ENCODE data around the gene QTRT2. TPM values are rescaled to one million over a fixed set of nuclear protein-coding genes. Genes with fewer than 3 reads are reported as not detected.

Gene QTRT2
- total and polyA plus RNA-seq, 9 of the 15 experiments (the other 6 are each of a cell fraction or from before 2014, with no cell fraction given): 10.2 to 25.1 (median 17.3) TPM

DNA sequence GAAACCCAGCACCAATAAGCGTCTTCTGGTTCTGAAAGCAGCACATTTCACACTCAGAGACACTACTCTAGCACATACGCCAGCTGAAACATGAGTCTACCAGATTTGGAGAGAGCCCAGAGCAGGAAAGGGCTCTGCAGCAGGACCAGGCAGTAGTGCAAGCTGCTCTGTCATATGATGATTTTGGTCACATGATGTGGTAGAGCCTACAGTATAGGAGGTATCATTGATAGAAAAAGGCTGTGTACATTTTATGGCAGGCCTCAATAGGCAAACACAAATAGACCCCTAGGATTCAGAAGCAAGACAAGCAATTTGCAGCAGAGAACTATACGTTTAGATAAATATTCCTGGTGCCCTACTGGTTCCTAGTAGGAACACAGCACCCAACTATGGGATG, 58.2 kb downstream of the QTRT2 start:
- Histone ChIP-seq H3K9me3 (replicated peaks; ENCODE audit: control insufficient read depth, insufficient read depth, low read depth, low read length) (no peaks in the 10 kb centered on the region), H3K9me1 (ENCODE audit: control insufficient read depth, insufficient read depth, low read length) (no peaks in the 10 kb centered on the region), H3K4me2 (ENCODE audit: insufficient read depth, low read length) (no peak overlapping the region), H2AFZ (ENCODE audit: low read depth, low read length) (no peak overlapping the region), H3K27ac (ENCODE audit: extremely low read depth, low read depth, low read length) (no peak overlapping the region), H3K79me2 (ENCODE audit: control insufficient read depth, insufficient read depth, low read length) (no peaks in the 10 kb centered on the region), H3K27me3 (ENCODE audit: control insufficient read depth in 2 of 2, insufficient read depth in 2 of 2, low read length in 2 of 2) (no peaks in the 10 kb centered on the region; a peak in 1 of 5 replicates), H3K4me1 (replicated peaks in 1 of 2; ENCODE audit: control insufficient read depth in 2 of 2, insufficient read depth in 2 of 2, low read length in 2 of 2) (no peaks in the 10 kb centered on the region), H3K4me3 (no peak overlapping the region), H4K20me1 (replicated peaks; ENCODE audit: control insufficient read depth, insufficient read depth, low read length) (no peaks in the 10 kb centered on the region), H3K9ac (ENCODE audit: insufficient read depth in 1 of 2, low read depth in 2 of 2, low read length in 2 of 2) (no peak overlapping the region), H3K36me3 (ENCODE audit: control insufficient read depth, insufficient read depth, low read length) (no peaks in the 10 kb centered on the region)
- in situ Hi-C loops (cut with MboI): no loop called here
- intact Hi-C loops (cut with micrococcal nuclease): no loop called here
- TF ChIP-seq CHCHD3 (CRISPR knock-in tag; IDR thresholded peaks at IDR 0.05) (no peak), POLR3G (IDR thresholded peaks at IDR 0.05; ENCODE audit: extremely low read depth, insufficient read length, insufficient replicate concordance) (no peak), MNT (conservative IDR thresholded peaks at IDR 0.05) (no peak), CTCFL (IDR thresholded peaks at IDR 0.05; ENCODE audit: borderline replicate concordance, insufficient read depth, low read depth, low read length, poor library complexity, severe bottlenecking) (no peak), MXD1 (CRISPR knock-in tag; IDR thresholded peaks at IDR 0.05; ENCODE audit: borderline replicate concordance, poor library complexity, severe bottlenecking) (no peak), XRCC5 (IDR thresholded peaks at IDR 0.05; ENCODE audit: low read depth, low read length) (no peak), BRF2 (IDR thresholded peaks at IDR 0.05; ENCODE audit: borderline replicate concordance, insufficient read depth, insufficient read length) (no peak), ZC3H11A (IDR thresholded peaks at IDR 0.05; ENCODE audit: low read depth, low read length) (no peak), NBN (IDR thresholded peaks at IDR 0.05; ENCODE audit: low read depth) (no peak)
- WGBS (ENCODE audit: insufficient coverage, low coverage, missing lambda C conversion rate): 0% methylated on average over 3 of the region's 3 CpGs
- ATAC-seq: no peak
- POLR2A ChIA-PET: no interaction called here
- no TSS peak for BruUV-seq (replicated peaks)
- FAIRE-seq: no peak
- CTCF ChIA-PET (ENCODE audit: low intra/inter-chr PET ratio): no interaction called here
- no peak for DNase-seq (ENCODE audit: extremely low read depth in 1 of 4, low spot score in 3 of 4)

All from K562 (cell line).